Stimulated activated CD8-positive, alpha-beta memory T cell treated with anti-CD3 and anti-CD28 coated beads, Interleukin-7, amount 100 ng/mL, for 48 hours (primary cell): ENCODE measurements around the gene UBASH3B.

Experiments
- DNase-seq, 2 donors: peaks; one replicate each; pipeline ENCODE4 v3.0.0-alpha.2; 2020; ENCODE audit warnings: low read depth in 1 of 2; ENCODE audit errors: extremely low read depth in 1 of 2

The UBASH3B gene

DNA sequence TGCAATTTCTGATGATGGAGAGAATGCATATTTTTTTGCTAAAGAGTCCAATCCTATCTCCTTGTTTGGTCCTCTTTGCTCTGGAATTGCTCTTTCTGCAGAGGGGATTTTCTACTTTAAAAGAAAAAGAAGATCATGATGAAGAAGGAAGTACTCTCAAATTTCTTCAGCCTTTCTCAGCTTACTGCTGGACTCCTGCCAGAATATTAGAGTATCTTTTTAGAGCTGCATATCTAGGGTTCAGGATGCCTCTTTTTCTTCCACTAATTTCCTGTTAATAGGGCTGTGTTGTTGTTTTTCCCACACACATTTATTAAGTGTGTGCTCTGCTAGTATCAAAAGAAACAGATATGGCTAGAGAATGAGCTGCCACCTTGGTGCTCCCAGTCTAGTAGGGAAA, 18.2 kb downstream of the UBASH3B start:
- DNase-seq = no peak

DNA sequence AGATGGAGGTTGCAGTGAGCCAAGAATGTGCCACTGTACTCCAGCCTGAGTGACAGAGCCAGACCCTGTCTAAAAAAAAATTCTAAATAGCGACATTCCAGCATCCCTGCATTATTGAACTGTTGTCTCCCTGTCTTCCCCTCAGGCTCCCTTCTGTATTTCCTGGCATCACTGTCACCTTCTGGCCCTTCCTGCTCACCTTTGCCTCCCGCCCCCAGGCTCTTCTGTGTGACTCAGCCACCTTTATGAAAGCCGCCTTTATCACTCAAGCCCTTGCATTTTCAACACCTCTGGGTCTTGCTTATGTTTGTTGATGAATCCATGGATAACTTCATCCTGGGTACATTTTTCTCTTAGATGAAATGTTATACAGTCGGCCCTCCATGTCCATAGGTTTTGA, 21.1 kb downstream of the UBASH3B start:
- no peak for DNase-seq

GRCh38 chr11:122677256-122677655, 21.7 kb downstream of the UBASH3B start:
- no peak for DNase-seq

DNA sequence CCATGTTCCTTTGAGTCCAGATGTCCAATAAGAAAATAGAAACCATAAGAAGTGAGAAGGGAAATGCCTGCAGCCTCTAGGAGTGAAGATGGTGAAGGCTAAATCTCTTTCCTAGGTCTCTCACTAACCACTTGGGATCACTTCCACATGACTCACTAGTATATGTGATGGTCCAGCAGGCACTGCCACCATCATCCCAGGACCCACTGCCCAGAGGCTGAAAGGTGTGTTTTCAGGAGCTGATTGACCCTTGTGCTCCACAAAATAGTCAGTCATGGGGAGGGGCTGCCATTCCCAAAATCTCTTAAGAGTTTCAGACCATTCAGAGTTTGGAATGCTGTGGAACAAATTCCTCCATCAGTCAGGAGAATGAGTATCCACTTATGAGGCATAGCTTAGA, 22.9 kb downstream of the UBASH3B start:
- no peak for DNase-seq

- no peak for DNase-seq
Observed at GRCh38 chr11:122679466-122679865, 23.9 kb downstream of the UBASH3B start.

DNA sequence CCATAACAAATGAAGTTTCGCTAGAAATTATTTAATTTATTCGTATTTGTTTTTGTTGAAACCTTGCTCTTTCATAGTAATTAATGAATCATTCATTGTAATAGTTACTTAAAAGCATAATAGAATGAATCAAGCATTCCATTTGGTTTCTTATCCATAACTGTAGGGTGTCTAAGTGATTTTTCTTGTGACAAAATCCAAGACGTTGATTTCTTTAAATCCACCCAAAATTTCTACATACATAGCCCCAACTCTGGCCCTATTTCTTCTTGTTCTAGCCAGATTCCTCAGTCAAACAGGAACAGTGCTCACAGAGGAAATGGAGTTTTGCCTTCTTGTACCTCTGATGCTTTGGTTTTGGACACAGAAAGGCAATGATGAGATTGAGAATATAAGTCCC, 25.5 kb downstream of the UBASH3B start:
- no peak for DNase-seq

DNA sequence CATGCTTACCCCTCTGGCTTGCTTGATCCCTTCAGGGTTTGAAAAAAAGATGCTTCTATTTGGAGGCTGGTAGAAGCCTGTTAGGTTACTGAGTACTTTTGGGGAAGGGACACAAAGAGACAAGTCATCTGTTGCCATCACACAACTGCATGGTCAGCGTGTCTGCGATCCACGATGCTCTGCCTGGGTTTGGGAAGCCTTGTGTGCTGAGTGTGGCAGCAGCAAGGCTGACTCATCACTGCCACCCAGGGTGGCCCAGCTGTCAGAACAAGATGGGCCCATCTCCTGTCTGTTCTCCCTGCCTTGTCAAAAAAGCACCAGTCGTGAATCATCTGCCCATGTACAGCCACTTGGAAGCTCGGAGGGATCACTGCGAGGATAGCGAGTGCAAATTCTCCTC, 26.2 kb downstream of the UBASH3B start:
- DNase-seq = no peak

GRCh38 chr11:122682464-122682863, 26.9 kb downstream of the UBASH3B start:
- DNase-seq = no peak

GRCh38 chr11:122685041-122685440, 29.5 kb downstream of the UBASH3B start:
- no peak for DNase-seq

- no peak for DNase-seq
Observed at GRCh38 chr11:122686111-122686510, 30.6 kb downstream of the UBASH3B start.

DNA sequence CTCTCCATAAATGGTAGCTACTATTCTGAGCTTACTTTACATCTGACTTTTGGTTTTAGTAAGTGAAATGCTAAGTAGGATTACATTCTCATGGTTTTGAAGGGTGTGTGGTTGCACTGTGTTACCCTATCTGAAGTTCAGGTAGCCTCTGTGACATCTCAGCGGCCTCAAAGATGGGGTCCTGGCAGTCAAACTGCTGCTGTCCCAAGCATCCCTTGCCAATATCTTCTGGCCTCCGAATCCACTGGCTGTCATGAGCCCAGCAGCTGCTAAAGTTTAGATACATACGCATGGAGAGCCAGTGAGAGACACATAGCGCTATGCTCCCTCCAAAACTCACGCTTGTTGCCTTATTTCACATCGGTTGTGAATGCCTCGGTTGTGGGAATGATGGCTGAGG, 34.9 kb downstream of the UBASH3B start:
- no peak for DNase-seq

GRCh38 chr11:122690801-122691548, 35.5 kb downstream of the UBASH3B start:
- DNase-seq = no peak

DNA sequence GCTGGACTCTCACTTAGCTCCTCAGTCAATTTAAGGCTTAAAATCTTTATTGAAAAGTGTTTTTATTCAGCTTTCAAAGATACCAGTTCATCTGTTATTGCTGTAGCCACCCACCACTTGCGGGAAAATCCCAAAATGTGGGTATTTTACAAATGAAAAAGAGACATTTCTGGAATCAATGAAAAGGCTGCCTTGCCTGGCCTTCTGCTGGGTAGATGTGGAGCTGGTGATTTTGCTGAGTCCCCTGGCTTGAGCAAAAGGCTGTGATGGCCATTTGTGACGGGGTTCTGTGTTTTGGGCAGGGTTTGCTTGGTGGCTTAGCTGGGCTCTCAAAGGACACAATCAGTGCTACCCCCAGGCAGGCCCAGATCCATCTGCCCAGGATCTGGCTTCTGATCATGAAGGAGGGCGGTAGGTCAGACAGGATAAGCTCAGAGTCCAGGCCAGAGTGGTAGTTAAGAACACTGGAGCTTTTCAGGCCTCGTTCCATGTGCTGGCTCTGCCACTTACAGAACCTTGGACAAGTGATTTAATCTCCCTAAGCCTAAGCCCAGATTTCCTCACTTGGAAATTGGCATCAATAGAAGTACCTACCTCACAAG, 36.1 kb downstream of the UBASH3B start:
- DNase-seq = no peak

DNA sequence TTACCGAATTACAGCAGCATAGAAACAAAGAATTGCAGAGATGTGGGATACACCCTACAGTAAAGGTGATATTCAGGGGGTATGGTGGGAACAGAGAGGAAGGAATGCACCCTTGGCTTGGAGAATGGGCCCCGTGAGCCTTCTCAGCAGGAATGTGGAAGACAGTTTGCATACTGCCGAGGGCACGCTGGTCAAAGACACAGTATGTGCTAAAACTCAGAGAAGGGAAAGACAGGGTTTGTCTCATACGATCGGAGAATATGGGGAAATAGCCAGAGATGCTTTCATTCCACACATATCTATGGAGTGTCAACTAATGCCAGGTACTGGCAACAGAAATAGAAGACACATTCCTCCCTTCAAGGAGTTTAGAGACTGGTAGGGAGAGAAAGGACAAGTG, 36.9 kb downstream of the UBASH3B start:
- DNase-seq = no peak

- no peak for DNase-seq
Observed at GRCh38 chr11:122695076-122695615, 39.6 kb downstream of the UBASH3B start.

DNA sequence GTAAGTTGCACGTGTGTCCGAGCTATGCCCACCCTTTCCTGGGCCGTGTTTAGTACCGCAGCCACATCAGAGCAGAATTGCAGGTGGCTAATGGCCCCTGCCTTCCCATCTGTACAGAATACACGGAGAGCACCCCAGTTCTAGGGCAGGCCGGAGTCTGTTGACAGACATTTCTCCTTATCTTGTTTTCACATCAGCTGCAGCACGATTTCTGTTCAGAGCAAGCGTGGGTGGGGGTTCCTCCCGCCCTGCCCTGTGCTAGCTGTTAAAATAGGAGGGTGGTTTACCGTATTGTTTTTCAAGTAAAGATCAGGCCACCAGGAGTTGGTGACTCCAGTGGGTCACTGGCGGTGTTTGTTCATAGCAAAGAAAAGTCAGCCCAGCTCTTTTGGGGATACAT, 41.1 kb downstream of the UBASH3B start:
- peak in 1 of 2 donors; percentile 74 for DNase-seq

- DNase-seq = no peak
Observed at GRCh38 chr11:122697636-122698167, 42.2 kb downstream of the UBASH3B start.

GRCh38 chr11:122698392-122698791, 42.9 kb downstream of the UBASH3B start:
- DNase-seq = no peak

DNA sequence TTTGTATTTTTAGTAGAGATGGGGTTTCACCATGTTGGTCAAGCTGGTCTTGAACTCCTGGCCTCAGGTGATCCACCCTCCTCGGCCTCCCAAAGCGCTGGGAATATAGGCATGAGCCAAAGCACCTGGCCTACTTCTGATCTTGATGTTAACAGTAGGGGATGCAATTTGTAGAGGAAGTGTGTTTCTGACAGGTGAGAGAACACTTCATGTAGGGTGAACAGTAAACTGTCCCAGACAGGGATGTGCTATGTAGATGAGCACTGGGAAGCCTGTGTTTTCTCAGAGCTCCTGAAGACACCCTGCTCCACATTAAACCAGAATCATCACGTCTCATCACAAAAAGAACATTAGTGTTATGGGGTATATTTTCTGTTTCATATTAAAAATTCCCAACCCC, 45.1 kb downstream of the UBASH3B start:
- DNase-seq = no peak

- DNase-seq = no peak
Observed at GRCh38 chr11:122701143-122701542, 45.6 kb downstream of the UBASH3B start.

DNA sequence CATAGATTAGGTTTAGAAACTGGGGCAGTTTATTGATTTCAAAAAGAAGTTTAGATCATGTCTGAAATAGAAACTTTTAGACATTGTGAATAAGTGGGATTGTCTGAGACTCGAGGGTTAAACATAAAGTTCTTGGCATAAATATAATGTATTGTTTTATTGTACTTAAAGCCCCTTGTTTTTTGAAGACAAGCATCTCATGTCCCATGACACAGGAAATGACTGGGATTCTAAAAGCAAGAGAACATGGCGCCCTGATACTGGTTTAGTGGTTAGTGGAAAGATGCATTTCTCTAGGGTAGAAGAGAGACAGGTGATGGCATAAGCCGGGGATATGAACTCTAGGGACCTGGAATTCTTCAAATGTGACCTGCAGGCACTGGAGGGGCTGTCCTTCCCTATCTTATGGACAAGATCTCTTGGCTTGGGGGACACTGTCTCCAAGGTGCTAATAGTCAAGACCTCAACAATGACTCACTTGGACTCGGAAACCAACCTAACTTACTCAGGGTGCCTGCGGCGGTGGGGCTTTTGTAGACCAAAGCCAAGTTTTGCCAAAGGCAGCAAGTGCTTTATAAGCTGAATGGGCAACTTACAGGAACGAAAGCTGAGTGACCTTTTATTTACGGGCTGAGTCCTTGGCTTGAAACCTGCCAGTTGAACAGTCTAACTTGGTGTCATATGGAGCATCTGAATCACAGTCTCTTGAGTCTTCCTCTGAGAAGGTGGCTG, 48.2 kb downstream of the UBASH3B start:
- DNase-seq = peak in 1 of 2 donors; percentile 65
